ENCODE results near the gene LRIT2.

The LRIT2 gene

GRCh38 chr10:84241185-84241790 lies 15.9 kb upstream of the LRIT2 start, which contains the start of gene LRIT1:
Gene LRIT1 (minus strand): TSS chr10:84241546. CDS start chr10:84241439, 107 bp downstream.
- DNase-seq (ENCODE audit: low read depth) = no peak

- no peak for DNase-seq (ENCODE audit: low read depth)
Measured at GRCh38 chr10:84238909-84239308, 13.6 kb upstream of the LRIT2 start.

- DNase-seq (ENCODE audit: low read depth) = no peak
Measured at GRCh38 chr10:84237199-84238051, 12.1 kb upstream of the LRIT2 start.

GRCh38 chr10:84236807-84237198 lies 11.5 kb upstream of the LRIT2 start:
- DNase-seq (ENCODE audit: low read depth) = no peak

- DNase-seq (ENCODE audit: low read depth) = no peak
Measured at GRCh38 chr10:84235096-84235495, 9.8 kb upstream of the LRIT2 start.

GRCh38 chr10:84234479-84234878 lies 9.1 kb upstream of the LRIT2 start:
- DNase-seq (ENCODE audit: low read depth) = no peak

- no peak for DNase-seq (ENCODE audit: low read depth)
Measured at GRCh38 chr10:84233940-84234339, 8.6 kb upstream of the LRIT2 start.

GRCh38 chr10:84232376-84232775 lies 7.0 kb upstream of the LRIT2 start:
- DNase-seq (ENCODE audit: low read depth) = no peak

- no peak for DNase-seq (ENCODE audit: low read depth)
Measured at GRCh38 chr10:84230359-84230758, 5.0 kb upstream of the LRIT2 start.

- no peak for DNase-seq (ENCODE audit: low read depth)
Measured at GRCh38 chr10:84227810-84228209, 2.5 kb upstream of the LRIT2 start.

- DNase-seq (ENCODE audit: low read depth) = no peak
Measured at GRCh38 chr10:84226616-84227015, 1.3 kb upstream of the LRIT2 start.

GRCh38 chr10:84224411-84225028 lies 824 bp downstream of the LRIT2 start:
- DNase-seq (ENCODE audit: low read depth) = no peak

GRCh38 chr10:84221916-84222315 lies 3.4 kb downstream of the LRIT2 start:
- DNase-seq (ENCODE audit: low read depth) = no peak

- DNase-seq (ENCODE audit: low read depth) = no peak
Measured at GRCh38 chr10:84217746-84218145, 7.6 kb downstream of the LRIT2 start.

- no peak for DNase-seq (ENCODE audit: low read depth)
Measured at GRCh38 chr10:84216834-84217233, 8.5 kb downstream of the LRIT2 start.

GRCh38 chr10:84214612-84215235 lies 10.6 kb downstream of the LRIT2 start:
- DNase-seq (ENCODE audit: low read depth) = no peak

- no peak for DNase-seq (ENCODE audit: low read depth)
Measured at GRCh38 chr10:84214046-84214572, 11.2 kb downstream of the LRIT2 start.

GRCh38 chr10:84213076-84213475 lies 12.3 kb downstream of the LRIT2 start:
- DNase-seq (ENCODE audit: low read depth) = no peak

- DNase-seq (ENCODE audit: low read depth) = no peak
Measured at GRCh38 chr10:84212014-84212413, 13.3 kb downstream of the LRIT2 start.

- no peak for DNase-seq (ENCODE audit: low read depth)
Measured at GRCh38 chr10:84211566-84211965, 13.8 kb downstream of the LRIT2 start.

GRCh38 chr10:84208023-84208422 lies 17.3 kb downstream of the LRIT2 start:
- DNase-seq (ENCODE audit: low read depth) = no peak

GRCh38 chr10:84205853-84206525 lies 19.4 kb downstream of the LRIT2 start:
- DNase-seq (ENCODE audit: low read depth) = no peak
